ENCODE data around the gene ZNF200. TPM values are rescaled to one million over a fixed set of nuclear protein-coding genes. Genes with fewer than 3 reads are reported as not detected.

ZNF200 gene
- polyA plus RNA-seq, 3 donors = 2.0 to 2.8 (median 2.5) TPM

- H3K79me2 ChIP-seq (ENCODE audit: insufficient read depth, low read length) = no peaks in the 10 kb centered on the region
- H3K4me2 ChIP-seq (replicated peaks; ENCODE audit: extremely low read depth, low read length, poor library complexity, severe bottlenecking) = no peak overlapping the region
- H2AFZ ChIP-seq (ENCODE audit: insufficient read depth, low read depth, low read length, poor library complexity, severe bottlenecking) = no peak overlapping the region
- H3K27me3 Mint-ChIP-seq (ENCODE audit: low read depth in 3 of 3) = peaks cover 0 to 2% (median 2%) of the 10 kb centered on the region in 3 donors
- H3K27me3 ChIP-seq (ENCODE audit: control insufficient read depth in 2 of 2, insufficient read depth in 2 of 2, low read length in 2 of 2) = no peaks in the 10 kb centered on the region
- H3K27ac Mint-ChIP-seq = no peak overlapping the region
- TF ChIP-seq CTCF (IDR thresholded peaks at IDR 0.05) = no peak
- peaks cover 28 to 62% of the 10 kb centered on the region in 2 donors for H3K36me3 ChIP-seq (replicated peaks in 1 of 2; ENCODE audit: control insufficient read depth in 1 of 2, insufficient read depth in 2 of 2, low read length in 2 of 2)
- peaks cover 43 to 61% of the 10 kb centered on the region in 2 donors for H3K36me3 Mint-ChIP-seq
- WGBS (ENCODE audit: insufficient coverage) = 100% methylated on average over 2 of the region's 10 CpGs
- no peaks in the 10 kb centered on the region for H4K20me1 ChIP-seq (ENCODE audit: insufficient read depth, low read length)
- no peaks in the 10 kb centered on the region for H3K4me1 ChIP-seq (ENCODE audit: control insufficient read depth in 1 of 2, insufficient read depth in 2 of 2, low read length in 2 of 2)
- no peak overlapping the region for H3K4me3 Mint-ChIP-seq
- no peaks in the 10 kb centered on the region for H3K4me1 Mint-ChIP-seq
- H3K9me3 ChIP-seq (replicated peaks in 1 of 2; ENCODE audit: control insufficient read depth in 1 of 2, insufficient read depth in 1 of 2, low read length in 2 of 2) = peaks cover 74 to 79% of the 10 kb centered on the region in 2 donors
- DNase-seq = no peak
- intact Hi-C loops (cut with micrococcal nuclease) = no loop called here
- H3K9ac ChIP-seq (ENCODE audit: insufficient read depth, low read length, poor library complexity, severe bottlenecking) = no peak overlapping the region
- H3K9me3 Mint-ChIP-seq = peaks cover 46 to 88% (median 82%) of the 10 kb centered on the region in 7 donors
- peak overlapping the region in 1 of 3 experiments; percentile 35 for H3K4me3 ChIP-seq (replicated peaks in 1 of 3; ENCODE audit: low read depth in 2 of 3, low read length in 3 of 3)
- no peak overlapping the region for H3K27ac ChIP-seq (ENCODE audit: low read depth in 1 of 2, low read length in 2 of 2)
Observed at GRCh38 chr16:3223913-3224515, 10.9 kb downstream of the ZNF200 start.

GRCh38 chr16:3220839-3221238 is 14.1 kb downstream of the ZNF200 start:
- H3K4me3 ChIP-seq (replicated peaks in 1 of 3; ENCODE audit: low read depth in 2 of 3, low read length in 3 of 3) = no peak overlapping the region
- Mint-ChIP-seq H3K4me3 (no peak overlapping the region), H3K27me3 (ENCODE audit: low read depth in 3 of 3) (peaks cover 2 to 10% (median 7%) of the 10 kb centered on the region in 3 donors), H3K27ac (no peak overlapping the region), H3K36me3 (peaks cover 23 to 33% of the 10 kb centered on the region in 2 donors), H3K4me1 (peaks cover 10% of the 10 kb centered on the region), H3K9me3 (peaks cover 36 to 75% (median 67%) of the 10 kb centered on the region in 7 donors)
- no peaks in the 10 kb centered on the region for H4K20me1 ChIP-seq (ENCODE audit: insufficient read depth, low read length)
- H3K36me3 ChIP-seq (replicated peaks in 1 of 2; ENCODE audit: control insufficient read depth in 1 of 2, insufficient read depth in 2 of 2, low read length in 2 of 2) = peaks cover 9 to 32% of the 10 kb centered on the region in 2 donors
- H3K4me2 ChIP-seq (replicated peaks; ENCODE audit: extremely low read depth, low read length, poor library complexity, severe bottlenecking) = no peak overlapping the region
- no peaks in the 10 kb centered on the region for H3K79me2 ChIP-seq (ENCODE audit: insufficient read depth, low read length)
- WGBS (ENCODE audit: insufficient coverage) = 100% methylated on average over 4 of the region's 10 CpGs
- H3K4me1 ChIP-seq (ENCODE audit: control insufficient read depth in 1 of 2, insufficient read depth in 2 of 2, low read length in 2 of 2) = peaks cover 4 to 9% of the 10 kb centered on the region in 2 donors
- TF ChIP-seq CTCF (IDR thresholded peaks at IDR 0.05) = no peak
- no peak overlapping the region for H2AFZ ChIP-seq (ENCODE audit: insufficient read depth, low read depth, low read length, poor library complexity, severe bottlenecking)
- H3K9me3 ChIP-seq (replicated peaks in 1 of 2; ENCODE audit: control insufficient read depth in 1 of 2, insufficient read depth in 1 of 2, low read length in 2 of 2) = peaks cover 50 to 56% of the 10 kb centered on the region in 2 donors
- no peak overlapping the region for H3K9ac ChIP-seq (ENCODE audit: insufficient read depth, low read length, poor library complexity, severe bottlenecking)
- no peak overlapping the region for H3K27ac ChIP-seq (ENCODE audit: low read depth in 1 of 2, low read length in 2 of 2)
- intact Hi-C loops (cut with micrococcal nuclease) = no loop called here
- DNase-seq = no peak
- H3K27me3 ChIP-seq (ENCODE audit: control insufficient read depth in 2 of 2, insufficient read depth in 2 of 2, low read length in 2 of 2) = peaks cover 0 to 3% of the 10 kb centered on the region in 2 donors
